HepG2 (cell line): ENCODE data around the gene CST3. TPM values are rescaled to one million over a fixed set of nuclear protein-coding genes. Genes with fewer than 3 reads are reported as not detected.

Experiments
- BATF2 ChIP-seq: sonication (generic); formaldehyde crosslinking; IDR thresholded peaks from 2 replicates; pipeline ENCODE4 v1.8.0; 2022; ENCODE audit warnings: mild to moderate bottlenecking, missing genetic modification reagents, moderate library complexity
- DBP ChIP-seq: sonication (generic); formaldehyde crosslinking; IDR thresholded peaks from 2 replicates; pipeline ENCODE4 v1.4.0; 2020; ENCODE audit warnings: missing genetic modification reagents; ENCODE audit errors: not compliant biosample characterization
- DR1 ChIP-seq: sonication (generic); formaldehyde crosslinking; IDR thresholded peaks from 2 replicates; pipeline ENCODE4 v1.8.0; 2021; ENCODE audit warnings: mild to moderate bottlenecking, missing genetic modification reagents, inconsistent platforms
- FOXA3 ChIP-seq: IDR thresholded peaks from 2 replicates; pipeline ENCODE4 v1.6.1; 2016; ENCODE audit warnings: missing genetic modification reagents, missing compliant biosample characterization
- HIC2 ChIP-seq: sonication (generic); formaldehyde crosslinking; IDR thresholded peaks from 2 replicates; pipeline ENCODE4 v1.9.0; 2022; ENCODE audit warnings: low read depth, missing genetic modification reagents
- HOMEZ ChIP-seq: IDR thresholded peaks from 2 replicates; pipeline ENCODE4 v1.6.1; 2016; ENCODE audit warnings: low read depth
- KDM3A ChIP-seq: IDR thresholded peaks from 2 replicates; pipeline ENCODE4 v1.6.1; 2018; ENCODE audit warnings: low read depth, missing compliant biosample characterization
- MBNL3 ChIP-seq: fragments of 250-450 bp; sonication (Bioruptor Pico); conservative IDR thresholded peaks from 2 replicates; pipeline ENCODE4 v1.8.0; 2022; ENCODE audit warnings: mild to moderate bottlenecking, inconsistent platforms
- MIER2 ChIP-seq: IDR thresholded peaks from 2 replicates; pipeline ENCODE4 v1.6.1; 2016; ENCODE audit warnings: missing biosample characterization, missing genetic modification reagents
- MYPOP ChIP-seq: sonication (generic); formaldehyde crosslinking; IDR thresholded peaks from 2 replicates; pipeline ENCODE4 v1.8.1; 2023; ENCODE audit warnings: mild to moderate bottlenecking, moderate library complexity, missing genetic modification reagents
- PRDM4 ChIP-seq: sonication (generic); formaldehyde crosslinking; IDR thresholded peaks from 2 replicates; pipeline ENCODE4 v1.9.0; 2021; ENCODE audit warnings: missing genetic modification reagents, borderline replicate concordance
- ZBTB46 ChIP-seq: sonication (generic); formaldehyde crosslinking; IDR thresholded peaks from 2 replicates; pipeline ENCODE4 v1.4.0; 2020; ENCODE audit warnings: mild to moderate bottlenecking, missing genetic modification reagents, borderline replicate concordance
- ZGPAT ChIP-seq: IDR thresholded peaks from 2 replicates; pipeline ENCODE4 v1.6.1; 2016; ENCODE audit warnings: mild to moderate bottlenecking
- ZNF180 ChIP-seq: sonication (generic); formaldehyde crosslinking; IDR thresholded peaks from 2 replicates; pipeline ENCODE4 v1.4.0; 2020; ENCODE audit warnings: low read depth, missing genetic modification reagents, borderline replicate concordance
- ZNF274 ChIP-seq: sonication (generic); formaldehyde crosslinking; IDR thresholded peaks from 2 replicates; pipeline ENCODE4 v1.5.1; 2020; ENCODE audit warnings: mild to moderate bottlenecking, missing genetic modification reagents
- ZNF580 ChIP-seq: IDR thresholded peaks from 2 replicates; pipeline ENCODE4 v1.6.1; 2016; ENCODE audit warnings: low read depth, borderline replicate concordance
- polyA plus RNA-seq, 8 experiments: library from polyadenylated mRNA; depleted of rRNA in 3 of 8; stranded (reverse) in 7 of 8; unstranded in 1 of 8; fragments of >200 nt; fragmentation: Illumina TruSeq in 4 of 8; extraction: Trizol in 4 of 8; gene quantifications; 2 replicates each; pipeline versions ENCODE4 v1.2.1 to v1.2.3, GENCODE V29; 2011 to 2016; ENCODE audit warnings: low read depth in 4 of 8, missing spikeins in 1 of 8, mixed read lengths in 1 of 8; ENCODE audit not compliant: insufficient read depth in 1 of 8
- total RNA-seq, 5 experiments: library from RNA; depleted of rRNA; stranded (reverse); fragments of >200 nt; fragmentation: Illumina TruSeq; extraction: Trizol; gene quantifications; 2 replicates each; pipeline ENCODE4 v1.2.3, GENCODE V29; 2016; ENCODE audit warnings: low read depth in 1 of 5

Gene CST3
- total and polyA plus RNA-seq, 2 of the 13 experiments (the other 11 are each of a cell fraction or from before 2014, with no cell fraction given): 690 to 1,005 TPM

- TF ChIP-seq MBNL3 (CRISPR knock-in tag) (no peak), DR1 (CRISPR knock-in tag) (no peak), MYPOP (CRISPR knock-in tag) (no peak; the same call in 1 of the 2 replicates), ZNF274 (CRISPR knock-in tag) (peak; percentile 72; the same call in 1 of the 2 replicates), FOXA3 (CRISPR knock-in tag) (no peak), KDM3A (CRISPR knock-in tag) (0 out of 2 replicates have a peak, but pooled peaks have one; percentile 28), ZGPAT (CRISPR knock-in tag) (peak; percentile 45; the same call in 1 of the 2 replicates), ZNF580 (CRISPR knock-in tag) (0 out of 2 replicates have a peak, but pooled peaks have one; percentile 59), BATF2 (CRISPR knock-in tag) (no peak), ZBTB46 (CRISPR knock-in tag) (no peak), HOMEZ (CRISPR knock-in tag) (peak; percentile 15; the same call in 1 of the 2 replicates), MIER2 (no peak), DBP (no peak), ZNF180 (no peak), PRDM4 (CRISPR knock-in tag) (no peak), HIC2 (CRISPR knock-in tag) (no peak)
Observed at GRCh38 chr20:23668477-23668951, 30.8 kb upstream of the CST3 start (continued).
